Fibroblast of villous mesenchyme (primary cell): ENCODE results near the gene SHE. TPM values are rescaled to one million over a fixed set of nuclear protein-coding genes. Genes with fewer than 3 reads are reported as not detected.

Source experiments
- DNase-seq: peaks from one replicate; pipeline ENCODE4 v3.0.0-alpha.2; 2010; ENCODE audit warnings: low read depth
- H3K4me3 ChIP-seq: 2 replicates; pipeline ENCODE4 v1.5.1; 2011; ENCODE audit warnings: low read depth, mild to moderate bottlenecking, low read length
- total RNA-seq: library from RNA; depleted of rRNA; stranded (reverse); fragments of >200 nt; gene quantifications from 2 replicates; pipeline ENCODE4 v1.2.3, GENCODE V29; 2012
- TF ChIP-seq, protein P1 (sequence below): IDR thresholded peaks from 2 replicates; pipeline ENCODE4 v1.5.1; 2012; ENCODE audit warnings: low read depth, mild to moderate bottlenecking, low read length; ENCODE audit not compliant: insufficient read depth

The SHE gene
- total RNA-seq, 1 donor = not detected

- TF ChIP-seq, protein P1, sequence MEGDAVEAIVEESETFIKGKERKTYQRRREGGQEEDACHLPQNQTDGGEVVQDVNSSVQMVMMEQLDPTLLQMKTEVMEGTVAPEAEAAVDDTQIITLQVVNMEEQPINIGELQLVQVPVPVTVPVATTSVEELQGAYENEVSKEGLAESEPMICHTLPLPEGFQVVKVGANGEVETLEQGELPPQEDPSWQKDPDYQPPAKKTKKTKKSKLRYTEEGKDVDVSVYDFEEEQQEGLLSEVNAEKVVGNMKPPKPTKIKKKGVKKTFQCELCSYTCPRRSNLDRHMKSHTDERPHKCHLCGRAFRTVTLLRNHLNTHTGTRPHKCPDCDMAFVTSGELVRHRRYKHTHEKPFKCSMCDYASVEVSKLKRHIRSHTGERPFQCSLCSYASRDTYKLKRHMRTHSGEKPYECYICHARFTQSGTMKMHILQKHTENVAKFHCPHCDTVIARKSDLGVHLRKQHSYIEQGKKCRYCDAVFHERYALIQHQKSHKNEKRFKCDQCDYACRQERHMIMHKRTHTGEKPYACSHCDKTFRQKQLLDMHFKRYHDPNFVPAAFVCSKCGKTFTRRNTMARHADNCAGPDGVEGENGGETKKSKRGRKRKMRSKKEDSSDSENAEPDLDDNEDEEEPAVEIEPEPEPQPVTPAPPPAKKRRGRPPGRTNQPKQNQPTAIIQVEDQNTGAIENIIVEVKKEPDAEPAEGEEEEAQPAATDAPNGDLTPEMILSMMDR = no peak
Measured at GRCh38 chr1:154514066-154514553, 11.9 kb upstream of the SHE start.

GRCh38 chr1:154512760-154513159 is 10.5 kb upstream of the SHE start:
- TF ChIP-seq, protein P1 = no peak
- H3K4me3 ChIP-seq = no peak overlapping the region
- DNase-seq = no peak

More at GRCh38 chr1:154514066-154514553, 11.9 kb upstream of the SHE start:
- no peak overlapping the region for H3K4me3 ChIP-seq
- no peak for DNase-seq

- H3K4me3 ChIP-seq = no peak overlapping the region
- no peak for DNase-seq
- TF ChIP-seq, protein P1 = no peak
Measured at GRCh38 chr1:154503898-154504297, 1.7 kb upstream of the SHE start.

DNA sequence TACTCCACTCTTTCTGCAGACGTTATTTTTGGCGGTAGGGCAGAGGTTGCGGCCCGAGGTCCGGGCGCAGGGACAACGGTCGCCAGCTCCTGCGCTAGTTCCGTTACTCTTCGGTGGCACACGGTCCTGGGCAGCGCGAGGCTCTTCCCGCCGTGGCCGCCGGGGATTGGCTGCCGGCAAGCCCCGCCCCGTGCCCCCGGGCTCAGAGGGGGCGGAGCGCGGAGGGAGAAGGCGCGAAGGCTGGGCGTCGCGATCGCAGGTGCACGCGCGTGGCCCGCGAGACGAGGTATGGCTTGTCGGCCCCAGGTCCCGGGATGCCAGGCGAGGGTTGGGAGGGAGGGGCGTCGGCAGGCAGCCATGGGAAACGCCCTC is 518 bp upstream of the SHE start:
- no peak overlapping the region for H3K4me3 ChIP-seq
- no peak for DNase-seq
- TF ChIP-seq, protein P1 = no peak

- TF ChIP-seq, protein P1 = no peak
- H3K4me3 ChIP-seq = no peak overlapping the region
- no peak for DNase-seq
Measured at GRCh38 chr1:154501423-154502065, 668 bp downstream of the SHE start.

DNA sequence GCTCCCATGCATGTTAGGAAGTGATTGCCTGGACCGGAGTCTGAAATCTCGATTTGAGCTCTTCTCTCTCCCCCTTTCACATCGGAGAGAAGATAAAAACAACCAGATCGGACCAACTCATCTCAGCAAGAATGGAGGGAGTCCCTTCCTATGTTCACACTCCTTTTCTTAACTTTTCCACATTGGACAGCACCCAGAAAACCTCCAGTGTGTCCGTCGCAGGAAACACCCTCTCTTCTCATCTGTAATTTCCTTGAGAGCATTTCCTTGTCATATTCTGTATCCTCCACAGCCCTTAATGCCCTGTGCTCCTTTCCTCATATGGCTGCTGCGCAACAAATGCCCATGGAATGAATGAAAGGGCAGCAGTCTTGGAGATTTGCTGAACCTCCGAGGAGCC is 1.7 kb downstream of the SHE start:
- DNase-seq = no peak
- TF ChIP-seq, protein P1 = no peak
- no peak overlapping the region for H3K4me3 ChIP-seq

DNA sequence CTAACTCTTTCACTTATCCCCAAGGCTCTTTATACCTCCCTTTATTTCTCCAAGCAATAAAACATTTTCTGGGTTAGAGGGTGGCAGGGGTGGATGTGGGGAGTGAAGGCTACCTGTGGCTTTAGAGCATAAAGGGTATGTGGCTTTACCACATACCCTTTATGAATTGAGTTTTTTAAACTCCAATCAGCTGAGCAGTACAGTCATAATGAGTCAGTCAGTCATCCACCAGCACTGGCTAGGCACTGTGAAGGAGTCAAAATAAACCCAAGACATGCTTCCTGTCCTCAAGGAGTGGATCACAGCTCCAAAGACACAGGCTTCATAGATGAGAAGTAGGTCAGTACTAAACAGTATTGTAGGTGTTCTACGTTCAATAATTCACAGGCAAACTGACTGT is 2.8 kb downstream of the SHE start:
- DNase-seq = no peak
- H3K4me3 ChIP-seq = no peak overlapping the region
- TF ChIP-seq, protein P1 = no peak
